ENCODE data around the gene RNF168. TPM values are rescaled to one million over a fixed set of nuclear protein-coding genes. Genes with fewer than 3 reads are reported as not detected.
"Not testable (repeated sequence)": the region's sequence is repeated elsewhere in the genome, so short reads cannot be mapped to it uniquely, and the experiment has no call there.

Gene RNF168, protein sequence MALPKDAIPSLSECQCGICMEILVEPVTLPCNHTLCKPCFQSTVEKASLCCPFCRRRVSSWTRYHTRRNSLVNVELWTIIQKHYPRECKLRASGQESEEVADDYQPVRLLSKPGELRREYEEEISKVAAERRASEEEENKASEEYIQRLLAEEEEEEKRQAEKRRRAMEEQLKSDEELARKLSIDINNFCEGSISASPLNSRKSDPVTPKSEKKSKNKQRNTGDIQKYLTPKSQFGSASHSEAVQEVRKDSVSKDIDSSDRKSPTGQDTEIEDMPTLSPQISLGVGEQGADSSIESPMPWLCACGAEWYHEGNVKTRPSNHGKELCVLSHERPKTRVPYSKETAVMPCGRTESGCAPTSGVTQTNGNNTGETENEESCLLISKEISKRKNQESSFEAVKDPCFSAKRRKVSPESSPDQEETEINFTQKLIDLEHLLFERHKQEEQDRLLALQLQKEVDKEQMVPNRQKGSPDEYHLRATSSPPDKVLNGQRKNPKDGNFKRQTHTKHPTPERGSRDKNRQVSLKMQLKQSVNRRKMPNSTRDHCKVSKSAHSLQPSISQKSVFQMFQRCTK
- total RNA-seq = 23.2 TPM

DNA sequence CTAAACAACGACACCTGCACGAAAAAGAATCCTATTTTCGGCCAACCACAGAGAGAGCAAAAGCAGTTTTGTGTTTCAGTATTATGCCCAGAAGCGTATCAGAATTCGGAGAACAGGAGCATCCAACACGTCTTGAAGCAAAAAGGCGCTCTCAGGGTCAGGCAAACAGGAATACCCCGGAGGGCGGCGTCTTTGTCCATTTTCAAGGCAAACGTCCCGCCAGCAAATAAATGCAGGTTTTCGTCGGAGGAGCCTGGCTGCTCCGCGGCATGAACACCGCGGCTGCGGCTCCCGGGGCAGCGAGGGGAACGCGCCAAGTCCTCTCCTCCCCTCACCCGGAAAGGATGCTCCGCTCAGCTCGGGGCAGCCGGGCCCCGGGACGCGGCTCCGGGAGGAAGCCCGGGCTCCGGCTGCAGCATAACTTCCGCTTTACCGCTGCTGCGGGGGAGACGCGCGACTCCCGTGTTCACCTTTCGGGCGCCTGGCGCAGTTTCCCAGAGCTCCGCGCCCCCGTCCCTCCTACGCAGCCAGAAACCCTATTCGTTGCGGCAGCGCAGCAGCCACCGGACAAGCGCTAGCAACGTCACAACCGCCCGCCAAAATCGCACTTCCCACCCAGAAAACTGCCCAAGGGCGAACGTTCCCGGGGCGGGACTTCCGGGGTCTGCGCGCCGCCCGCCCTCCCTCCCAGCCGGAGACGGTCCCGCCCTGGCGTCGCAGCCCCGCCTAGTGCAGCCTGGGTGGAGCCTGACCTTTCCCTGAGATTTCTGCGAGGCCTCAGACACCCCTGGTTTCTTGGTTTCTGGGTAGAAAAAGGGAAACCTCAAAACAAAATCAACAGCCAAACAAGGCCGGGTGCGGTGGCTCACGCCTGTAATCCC lies at the start of gene RNF168:
RNF168 (minus strand) TSS at position 573 of the 881 bp plus-strand sequence. CDS start 595 bp downstream, outside the sequence.
- DNase-seq (ENCODE audit: low spot score) = peak; percentile 95

DNA sequence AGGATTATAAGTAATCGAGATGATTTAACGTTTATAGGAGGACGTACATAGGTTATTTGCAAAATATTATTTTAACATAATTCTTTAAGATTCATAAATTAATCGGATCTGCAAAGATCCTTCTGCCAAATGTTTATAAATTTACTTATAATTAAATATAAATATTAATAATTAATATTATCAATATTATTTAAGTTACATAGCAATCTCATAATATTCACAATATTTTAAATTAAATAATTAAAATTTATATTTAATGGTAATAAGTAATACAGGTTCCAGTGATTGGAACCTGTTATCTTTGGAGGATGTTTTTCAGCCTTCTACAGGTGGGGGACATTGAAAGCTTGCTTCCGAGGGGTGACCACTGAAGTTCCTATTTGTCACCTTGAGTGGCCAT lies 48.7 kb upstream of the RNF168 start:
- no peak for DNase-seq (ENCODE audit: low spot score)

DNA sequence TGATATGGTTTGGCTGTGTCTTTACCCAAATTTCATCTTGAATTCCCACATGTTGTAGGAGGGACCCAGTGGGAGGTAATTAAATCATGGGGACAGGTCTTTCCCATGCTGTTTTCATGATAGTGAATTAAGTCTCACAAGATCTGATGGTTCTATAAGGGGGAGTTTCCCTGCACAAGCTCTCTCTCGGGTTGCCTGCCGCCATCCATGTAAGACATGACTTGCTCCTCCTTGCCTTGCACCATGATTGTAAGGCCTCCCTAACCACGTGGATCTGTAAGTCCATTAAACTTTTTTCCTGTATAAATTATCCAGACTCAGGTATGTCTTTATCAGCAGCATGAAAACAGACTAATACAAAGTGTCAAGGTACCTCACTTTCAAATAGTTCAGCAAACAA lies 46.6 kb upstream of the RNF168 start:
- not testable (repeated sequence) for DNase-seq (ENCODE audit: low spot score)

DNA sequence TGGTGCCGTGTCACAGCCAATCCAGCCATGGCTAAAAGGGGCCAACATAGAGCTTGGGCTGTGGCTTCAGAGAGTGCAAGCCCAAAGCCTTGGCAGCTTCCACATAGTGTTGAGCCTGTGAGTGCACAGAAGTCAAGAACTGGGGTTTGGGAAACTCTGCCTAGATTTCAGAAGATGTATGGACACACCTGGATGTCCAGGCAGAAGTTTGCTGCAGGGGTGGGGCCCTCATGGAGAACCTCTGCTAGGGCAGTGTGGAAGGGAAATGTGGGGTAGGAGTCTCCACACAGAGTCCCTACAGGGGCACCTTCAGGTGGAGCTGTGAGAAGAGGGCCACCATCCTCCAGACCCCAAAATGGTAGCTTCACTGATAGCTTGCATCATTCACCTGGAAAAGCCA lies 45.7 kb upstream of the RNF168 start:
- DNase-seq (ENCODE audit: low spot score) = not testable (repeated sequence)

DNA sequence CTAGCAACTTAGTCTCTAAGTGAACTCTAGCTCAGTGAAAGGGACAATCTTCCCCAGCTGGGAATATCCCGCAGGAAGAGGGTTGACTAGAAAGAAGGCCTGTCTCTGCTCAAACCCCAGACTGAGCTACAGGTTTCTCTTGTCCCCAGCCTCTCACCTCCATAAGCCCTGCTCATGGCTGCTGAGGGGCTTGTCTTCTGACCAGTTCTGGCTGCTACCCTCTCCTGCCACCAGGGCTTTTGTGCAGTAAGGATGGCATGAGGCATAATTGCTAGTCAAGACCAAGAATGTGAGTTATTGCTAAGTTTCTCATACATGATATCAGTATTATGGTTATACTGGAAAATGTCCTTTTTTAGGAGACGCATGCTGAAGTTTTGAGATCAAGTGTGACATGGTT lies 43.5 kb upstream of the RNF168 start:
- DNase-seq (ENCODE audit: low spot score) = no peak

DNA sequence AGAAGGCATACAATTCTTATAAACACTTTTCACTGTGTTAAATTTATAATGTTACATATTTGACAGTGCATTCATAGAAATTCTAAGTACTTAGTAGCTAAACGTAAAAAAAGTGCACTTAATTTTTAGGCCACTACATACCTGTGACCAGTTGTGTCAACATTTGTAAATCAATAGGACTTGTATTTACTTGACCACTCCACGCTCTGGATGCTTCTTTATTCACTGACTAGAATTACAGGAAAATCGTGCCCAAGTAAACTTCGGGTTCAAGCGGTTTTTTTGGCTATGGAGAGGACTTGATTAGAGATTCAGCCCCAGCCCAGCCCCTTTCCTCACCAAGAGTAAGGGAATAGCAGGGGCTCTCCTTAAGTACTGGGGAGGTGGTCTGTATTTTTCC lies 43.0 kb upstream of the RNF168 start:
- no peak for DNase-seq (ENCODE audit: low spot score)

DNA sequence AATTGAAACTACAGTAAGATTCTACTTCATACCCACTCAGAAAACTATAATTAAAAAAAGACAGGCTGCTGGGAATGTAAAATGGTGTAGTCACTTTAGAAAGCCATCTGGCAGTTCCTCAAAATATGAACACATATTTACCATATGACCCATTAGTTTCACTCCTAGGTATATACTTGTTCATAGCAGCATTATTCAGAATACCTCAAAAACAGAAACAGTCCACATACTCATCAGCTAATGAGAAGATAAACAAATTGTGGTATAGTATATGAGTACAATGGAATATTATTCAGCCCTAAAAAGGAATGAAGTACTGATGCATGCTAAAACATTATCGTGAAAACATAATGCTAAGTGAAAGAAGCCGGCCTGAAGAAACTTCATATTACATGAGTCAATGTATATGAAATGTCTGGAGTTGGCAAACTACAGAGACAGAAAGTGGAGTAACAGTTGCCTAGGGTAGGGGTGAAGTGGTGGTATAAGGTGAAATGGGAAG lies 41.0 kb upstream of the RNF168 start:
- no peak for DNase-seq (ENCODE audit: low spot score)

DNA sequence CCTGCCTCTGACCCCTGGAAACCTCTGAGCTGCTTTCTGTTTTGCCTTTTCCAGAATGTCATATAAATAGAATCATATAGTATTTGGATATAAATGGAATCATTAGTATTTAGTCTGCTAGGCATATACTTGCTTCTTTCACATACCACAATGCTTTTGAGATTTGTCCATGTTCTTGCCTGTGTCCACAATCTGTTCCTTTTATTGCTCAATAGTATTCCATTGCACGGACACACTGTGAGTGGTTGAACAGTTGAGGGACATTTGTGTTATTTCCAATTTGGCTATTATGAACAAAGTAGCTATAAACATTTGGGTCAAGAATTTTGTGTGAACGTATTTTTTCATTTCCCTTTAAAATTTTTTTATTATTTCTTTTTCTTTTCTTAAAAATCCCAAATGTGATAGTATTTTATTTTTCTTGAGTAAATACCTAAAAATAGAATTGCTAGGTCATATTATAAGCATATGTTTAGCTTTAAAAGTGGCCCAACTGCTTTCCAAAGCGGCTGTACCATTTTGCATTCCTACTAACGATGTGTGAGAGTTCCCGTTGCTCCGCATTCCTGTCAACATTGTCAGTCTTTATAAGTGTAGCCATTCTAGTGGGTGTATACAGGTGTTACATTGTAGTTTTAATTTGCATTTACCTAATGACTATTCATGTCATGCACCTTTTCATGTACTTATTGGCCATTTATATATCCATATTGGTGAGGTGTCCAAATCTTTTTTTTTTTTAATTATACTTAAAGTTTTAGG lies 38.3 kb upstream of the RNF168 start:
- DNase-seq (ENCODE audit: low spot score) = no peak

DNA sequence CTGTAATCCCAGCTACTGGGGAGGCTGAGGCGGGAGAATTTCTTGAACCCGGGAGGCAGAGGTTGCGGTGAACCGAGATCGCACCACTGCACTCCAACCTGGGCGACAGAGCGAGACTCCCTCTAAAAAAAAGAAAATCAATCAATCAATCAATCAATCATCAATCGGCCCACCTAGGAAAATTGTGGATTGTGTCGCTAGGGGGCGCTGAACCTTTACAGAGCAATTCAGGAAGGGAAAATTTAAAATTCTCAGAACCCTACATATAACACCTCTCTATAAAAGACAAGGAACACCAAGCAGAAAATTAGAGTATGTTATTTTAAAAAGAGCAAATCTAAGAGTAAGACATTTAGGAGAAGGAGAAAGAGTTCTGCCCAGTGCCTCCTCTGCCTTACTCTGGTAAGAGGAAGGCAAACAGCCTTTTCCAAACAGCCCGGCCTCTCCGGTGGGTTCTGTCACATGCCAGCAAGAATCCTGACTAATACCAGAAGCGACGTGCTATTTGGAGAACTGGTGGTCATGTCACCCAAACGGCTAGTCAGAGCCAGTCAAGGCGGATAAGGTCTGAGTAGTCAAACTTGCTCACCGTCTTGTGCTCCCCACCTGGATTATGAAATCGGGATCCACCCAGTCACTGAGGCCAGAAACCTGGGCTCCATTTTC lies 33.9 kb upstream of the RNF168 start:
- peak; percentile 20 for DNase-seq (ENCODE audit: low spot score)

DNA sequence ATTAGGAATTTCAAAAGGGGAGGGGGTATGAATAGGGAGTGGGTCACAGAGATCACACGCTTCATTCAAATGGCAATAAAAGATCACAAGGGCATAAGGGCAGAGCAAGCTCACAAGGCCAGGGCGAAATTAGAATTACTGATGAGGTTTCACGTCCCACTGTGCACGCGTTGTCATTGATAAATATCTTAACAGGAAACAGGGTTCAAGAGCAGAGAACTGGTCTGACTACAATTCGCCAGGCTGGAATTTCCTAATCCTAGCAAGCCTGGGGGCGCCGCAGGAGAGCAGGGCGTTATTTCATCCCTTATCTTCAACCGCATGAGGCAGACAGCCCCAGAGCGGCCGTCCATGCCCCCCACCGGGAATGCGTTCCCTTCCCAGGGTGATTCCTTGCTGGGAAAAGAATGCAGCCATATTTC lies 29.7 kb upstream of the RNF168 start:
- no peak for DNase-seq (ENCODE audit: low spot score)

DNA sequence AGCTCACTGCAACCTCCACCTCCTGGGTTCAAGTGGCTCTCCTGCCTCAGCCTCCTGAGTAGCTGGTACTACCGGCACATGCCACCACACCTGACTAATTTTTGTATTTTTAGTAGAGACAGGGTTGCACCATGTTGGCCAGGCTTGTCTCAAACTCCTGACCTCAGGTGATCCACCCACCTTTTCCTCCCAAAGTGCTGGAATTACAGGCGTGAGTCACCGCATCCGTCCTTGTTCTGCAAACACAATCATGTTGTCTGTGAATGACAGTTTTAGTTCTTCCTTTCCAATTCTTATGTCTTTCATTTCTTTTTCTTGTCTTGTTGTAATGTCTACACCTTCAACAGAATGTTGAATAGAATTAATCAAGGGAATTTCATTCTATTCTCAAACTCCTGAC lies 27.9 kb upstream of the RNF168 start:
- no peak for DNase-seq (ENCODE audit: low spot score)

DNA sequence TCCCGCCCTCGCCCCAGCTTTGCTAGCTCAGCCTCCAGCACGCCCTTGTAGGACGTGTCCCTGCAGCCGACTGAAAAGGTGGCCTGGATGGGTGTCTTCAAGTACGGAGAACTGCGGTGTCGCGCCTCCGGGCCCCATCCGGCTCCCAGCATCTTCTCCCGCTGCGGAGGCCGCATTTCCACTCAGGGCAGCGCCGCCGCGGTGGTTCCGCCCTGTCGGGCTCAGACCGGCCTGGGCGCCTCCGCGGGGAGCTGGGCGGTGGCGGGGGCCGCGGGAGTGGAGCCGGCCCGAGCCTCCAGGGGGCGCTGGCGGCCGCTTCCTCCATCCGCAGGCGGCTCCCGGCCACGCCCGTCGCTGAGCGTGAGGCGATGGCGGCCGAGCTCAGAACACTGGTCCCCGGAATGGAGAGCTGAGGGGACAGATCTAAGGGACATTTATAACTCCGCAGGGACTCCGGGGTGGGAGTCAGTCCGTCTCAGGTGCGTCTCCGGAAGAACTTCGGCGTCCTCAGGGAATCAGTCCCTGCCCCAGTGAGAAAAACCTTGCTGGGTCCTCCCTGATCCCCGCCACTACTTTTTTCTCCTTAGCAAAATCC lies 25.2 kb upstream of the RNF168 start:
- DNase-seq (ENCODE audit: low spot score) = peak; percentile 77

DNA sequence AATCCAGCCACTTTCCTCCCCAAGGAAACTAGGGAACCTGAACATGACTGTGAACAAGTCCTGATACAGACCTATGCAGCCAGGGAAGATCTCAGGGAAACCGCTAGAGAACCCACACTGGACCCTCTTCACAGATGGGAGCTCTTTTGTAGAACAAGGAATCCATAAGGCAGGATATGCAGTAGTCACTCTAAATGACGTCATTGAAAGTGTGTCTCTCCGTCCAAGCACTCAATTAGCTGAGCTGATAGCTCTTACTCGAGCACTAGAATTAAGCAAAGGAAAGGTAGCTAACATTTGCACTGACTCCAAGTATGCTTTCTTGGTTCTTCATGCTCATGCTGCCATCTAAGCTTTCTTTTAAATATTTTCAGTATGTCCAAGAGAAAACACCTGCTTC lies 21.6 kb upstream of the RNF168 start:
- DNase-seq (ENCODE audit: low spot score) = no peak

DNA sequence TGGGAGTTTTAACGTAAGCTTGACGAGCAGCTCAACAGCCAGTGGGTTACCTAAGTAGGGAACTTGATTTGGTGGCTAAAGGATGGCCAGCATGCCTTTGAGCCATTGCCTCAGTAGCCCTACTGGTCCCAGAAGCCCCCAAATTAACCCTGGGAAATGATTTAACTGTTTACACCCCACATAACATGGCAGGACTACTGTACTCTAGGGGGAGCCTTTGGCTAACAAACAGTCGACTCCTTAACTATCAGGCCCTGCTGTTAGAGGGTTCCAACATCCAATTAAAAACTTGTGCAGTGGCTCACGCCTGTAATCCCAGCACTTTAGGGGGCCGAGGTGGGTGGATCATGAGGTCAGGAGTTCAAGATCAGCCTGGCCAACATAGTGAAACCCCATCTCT lies 21.0 kb upstream of the RNF168 start:
- DNase-seq (ENCODE audit: low spot score) = no peak

DNA sequence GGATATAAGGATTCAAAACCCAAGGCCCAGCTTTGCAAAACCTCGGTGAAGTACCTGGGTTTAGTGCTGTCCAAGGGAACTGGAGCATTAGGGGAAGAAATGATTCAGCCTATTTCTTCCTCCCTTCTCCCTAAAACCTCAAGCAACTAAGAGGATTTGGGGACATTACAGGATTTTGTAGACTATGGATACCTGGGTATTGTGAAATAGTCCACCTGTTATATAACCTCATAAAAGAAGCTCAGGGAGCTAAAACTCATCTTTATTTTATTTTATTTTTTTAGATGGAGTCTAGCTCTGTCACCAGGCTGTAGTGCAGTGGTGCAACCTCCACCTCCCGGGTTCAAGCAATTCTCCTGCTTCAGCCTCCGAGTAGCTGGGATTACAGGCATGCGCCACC lies 20.3 kb upstream of the RNF168 start:
- DNase-seq (ENCODE audit: low spot score) = no peak

DNA sequence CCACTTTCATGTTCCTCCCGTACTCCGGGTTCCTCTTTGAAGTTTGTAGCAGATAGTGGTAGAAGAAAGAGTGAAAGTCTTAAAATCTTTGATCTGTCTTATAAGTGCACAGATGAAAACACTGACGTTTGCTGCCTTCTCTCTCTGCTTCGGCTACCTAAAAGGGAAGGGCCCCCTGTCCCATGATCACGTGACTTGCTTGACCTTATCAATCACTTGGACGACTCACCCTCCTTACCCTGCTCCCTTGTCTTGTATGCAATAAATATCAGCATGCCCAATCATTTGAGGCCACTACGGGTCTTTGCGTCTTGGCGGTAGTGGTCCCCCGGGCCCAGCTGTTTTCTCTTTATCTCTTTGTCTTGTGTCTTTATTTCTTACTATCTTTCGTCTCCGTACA lies 17.7 kb upstream of the RNF168 start:
- not testable (repeated sequence) for DNase-seq (ENCODE audit: low spot score)

DNA sequence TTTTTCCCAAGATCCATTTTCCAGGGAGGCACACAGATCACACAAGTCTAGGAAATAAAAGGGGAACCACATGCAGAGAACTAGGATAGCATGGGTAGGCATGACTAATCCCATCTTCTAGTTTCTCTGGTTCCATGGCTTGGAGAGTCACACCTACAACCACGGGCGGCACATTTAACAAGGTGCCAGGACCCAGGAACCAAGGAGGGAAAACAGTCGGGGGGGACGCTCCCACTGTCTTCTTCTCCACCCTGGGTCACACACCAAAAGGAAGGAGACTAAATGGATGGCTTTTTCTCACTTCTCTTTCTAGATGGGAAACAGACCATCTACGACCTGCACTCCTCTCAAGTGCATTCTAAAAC lies 16.1 kb upstream of the RNF168 start:
- DNase-seq (ENCODE audit: low spot score) = no peak

DNA sequence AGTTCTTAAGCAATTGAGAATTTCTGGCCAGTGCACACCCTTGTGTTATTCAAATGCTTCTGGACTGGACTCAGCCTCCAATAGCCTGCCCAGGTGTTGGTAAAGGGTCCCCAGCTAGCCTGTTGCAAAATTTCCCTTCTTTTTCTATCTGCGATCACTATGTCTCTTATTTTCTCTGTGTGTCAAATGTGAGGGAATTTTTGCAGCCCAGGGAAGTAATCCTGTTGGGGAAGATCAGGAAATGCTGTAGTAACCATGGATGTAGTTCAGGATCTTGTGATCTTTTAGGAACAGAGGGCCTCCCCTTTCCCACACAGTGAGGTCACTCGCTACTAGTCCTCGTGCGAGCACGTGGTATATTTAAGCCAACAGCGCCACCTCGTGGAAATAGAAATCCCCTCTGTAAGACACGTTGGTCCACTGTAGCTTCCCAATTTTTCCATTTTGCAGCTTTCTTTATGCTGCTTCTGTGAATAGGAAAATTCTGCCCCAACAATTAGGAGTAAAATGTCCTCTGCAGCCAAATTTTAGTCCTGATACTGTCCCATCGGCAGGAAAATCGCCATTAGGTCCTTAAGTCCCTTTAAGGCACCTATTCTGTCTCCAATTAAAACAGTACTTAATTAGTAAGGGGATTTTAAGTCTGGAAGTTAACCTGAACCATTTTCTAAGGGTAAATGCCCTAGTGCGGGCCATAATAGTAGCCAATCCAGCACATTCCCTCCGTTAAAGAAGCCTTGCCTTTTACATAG lies 15.6 kb upstream of the RNF168 start:
- DNase-seq (ENCODE audit: low spot score) = peak; percentile 51

DNA sequence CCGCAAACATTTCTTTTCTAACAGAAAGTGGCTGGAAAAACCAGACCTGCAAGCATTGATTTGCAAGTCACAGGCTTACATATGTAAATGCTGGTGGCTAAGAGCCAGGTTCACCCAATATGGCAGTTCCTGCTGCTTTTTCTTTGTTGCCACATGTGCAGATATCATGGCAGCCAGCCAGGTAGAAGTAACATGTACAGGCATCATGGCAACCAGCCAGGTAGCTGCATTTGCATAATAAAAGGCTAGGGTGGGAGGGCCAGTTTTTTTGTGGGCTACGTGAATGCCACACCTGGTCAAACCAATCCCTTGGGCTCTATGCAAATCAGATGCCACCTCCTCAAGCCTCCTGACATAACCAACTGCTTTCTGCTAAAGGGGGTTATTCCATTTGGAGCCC lies 14.4 kb upstream of the RNF168 start:
- no peak for DNase-seq (ENCODE audit: low spot score)

Measured in mucosa of gallbladder (tissue), 1 donor.